ENCODE data around the gene LRRC28. TPM values are rescaled to one million over a fixed set of nuclear protein-coding genes. Genes with fewer than 3 reads are reported as not detected.

LRRC28 gene
- total RNA-seq, 4 donors from 2014 or later = 56.5 to 82.7 (median 64.2) TPM

DNA sequence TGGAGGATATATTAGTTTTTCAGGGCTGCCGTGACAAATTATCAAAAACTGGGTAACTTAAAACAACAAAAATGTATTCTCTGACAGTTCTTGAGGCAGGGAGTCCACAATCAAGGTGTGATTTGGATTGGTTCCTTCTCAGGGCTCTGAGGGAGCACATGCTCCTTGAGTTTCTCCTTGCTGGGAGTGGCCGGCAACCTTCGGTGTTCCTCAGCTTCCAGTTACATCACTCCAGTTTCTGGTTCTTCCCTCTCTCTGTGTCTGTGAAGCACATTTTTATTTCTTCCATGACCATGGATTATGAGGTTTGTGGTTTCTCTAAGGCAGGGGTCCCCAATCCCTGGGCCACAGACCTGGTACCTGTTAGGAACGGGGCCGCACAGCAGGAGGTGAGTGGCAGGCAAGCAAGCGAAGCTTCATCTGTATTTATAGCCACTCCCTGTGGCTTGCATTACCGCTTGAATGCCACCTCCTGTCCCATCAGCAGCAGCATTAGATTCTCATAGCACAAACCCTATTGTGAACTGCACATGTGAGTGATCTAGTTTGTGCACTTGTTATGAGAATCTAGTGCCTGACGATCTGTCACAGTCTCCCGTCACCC lies 24.3 kb downstream of the LRRC28 start:
- TF ChIP-seq POLR2A (IDR thresholded peaks at IDR 0.05) (no peak), EP300 (IDR thresholded peaks at IDR 0.05; ENCODE audit: low read depth) (no peak), POLR2AphosphoS5 (IDR thresholded peaks at IDR 0.05) (no peak)
- TF ChIP-seq, protein P1, sequence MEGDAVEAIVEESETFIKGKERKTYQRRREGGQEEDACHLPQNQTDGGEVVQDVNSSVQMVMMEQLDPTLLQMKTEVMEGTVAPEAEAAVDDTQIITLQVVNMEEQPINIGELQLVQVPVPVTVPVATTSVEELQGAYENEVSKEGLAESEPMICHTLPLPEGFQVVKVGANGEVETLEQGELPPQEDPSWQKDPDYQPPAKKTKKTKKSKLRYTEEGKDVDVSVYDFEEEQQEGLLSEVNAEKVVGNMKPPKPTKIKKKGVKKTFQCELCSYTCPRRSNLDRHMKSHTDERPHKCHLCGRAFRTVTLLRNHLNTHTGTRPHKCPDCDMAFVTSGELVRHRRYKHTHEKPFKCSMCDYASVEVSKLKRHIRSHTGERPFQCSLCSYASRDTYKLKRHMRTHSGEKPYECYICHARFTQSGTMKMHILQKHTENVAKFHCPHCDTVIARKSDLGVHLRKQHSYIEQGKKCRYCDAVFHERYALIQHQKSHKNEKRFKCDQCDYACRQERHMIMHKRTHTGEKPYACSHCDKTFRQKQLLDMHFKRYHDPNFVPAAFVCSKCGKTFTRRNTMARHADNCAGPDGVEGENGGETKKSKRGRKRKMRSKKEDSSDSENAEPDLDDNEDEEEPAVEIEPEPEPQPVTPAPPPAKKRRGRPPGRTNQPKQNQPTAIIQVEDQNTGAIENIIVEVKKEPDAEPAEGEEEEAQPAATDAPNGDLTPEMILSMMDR (IDR thresholded peaks at IDR 0.05) = no peak
- Histone ChIP-seq H3K9me3 (no peaks in the 10 kb centered on the region), H3K27me3 (no peaks in the 10 kb centered on the region), H3K36me3 (no peaks in the 10 kb centered on the region), H3K4me3 (no peak overlapping the region), H3K27ac (no peak overlapping the region), H3K4me1 (no peaks in the 10 kb centered on the region)
- WGBS, 2 donors (ENCODE audit: low coverage in 1 of 2) = 91 to 100% methylated on average over 5 to 9 of the region's 9 CpGs
- intact Hi-C loops (cut with DNase I; ENCODE audit: low total_unique reads) (no loop called here), in situ Hi-C loops (cut with MboI; ENCODE audit: low pct_ligation_motif_present in 1 of 4, low pct_unique_long_range_greater_than_20kb in 1 of 4, low sequenced_read_pairs in 3 of 4) (loop anchor here in 2 of 4 donors (25.0 kb wide), 1 partner anchor 437 kb away; no protein-coding TSS in a partner anchor)
- DNase-seq = no peak

DNA sequence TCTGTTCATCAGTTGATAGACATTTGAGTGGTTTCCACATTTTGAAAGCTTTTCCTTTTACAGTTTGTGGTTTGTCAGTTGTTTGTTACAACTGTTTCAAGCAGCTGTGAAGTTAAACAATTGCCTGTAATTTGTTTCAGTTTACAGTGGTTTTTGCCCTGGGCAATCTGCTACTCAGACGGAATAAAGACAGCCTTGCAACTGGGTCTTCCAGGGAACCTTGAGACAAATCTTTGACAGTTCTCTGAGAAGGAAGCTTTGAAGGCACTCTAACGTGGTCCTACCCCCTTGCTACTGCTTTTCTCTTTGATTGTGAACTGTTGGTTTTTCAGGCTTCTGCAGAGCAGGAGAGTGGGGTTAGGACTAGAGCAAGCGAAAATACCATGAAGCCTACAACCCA lies 28.0 kb downstream of the LRRC28 start:
- Histone ChIP-seq H3K27me3 (no peaks in the 10 kb centered on the region), H3K9me3 (no peaks in the 10 kb centered on the region), H3K4me3 (no peak overlapping the region), H3K27ac (no peak overlapping the region), H3K36me3 (no peaks in the 10 kb centered on the region), H3K4me1 (no peaks in the 10 kb centered on the region)
- no peak for DNase-seq
- TF ChIP-seq POLR2A (IDR thresholded peaks at IDR 0.05) = no peak
- TF ChIP-seq, protein P1 (IDR thresholded peaks at IDR 0.05) = no peak
- in situ Hi-C loops (cut with MboI; ENCODE audit: low pct_ligation_motif_present in 1 of 4, low pct_unique_long_range_greater_than_20kb in 1 of 4, low sequenced_read_pairs in 3 of 4) (loop anchor here in 2 of 4 donors (25.0 kb wide), 1 partner anchor 433 kb away; no protein-coding TSS in a partner anchor), intact Hi-C loops (cut with DNase I; ENCODE audit: low total_unique reads) (no loop called here)
- WGBS, 2 donors (ENCODE audit: low coverage in 1 of 2) = 80 to 86% methylated on average over 1 to 3 of the region's 3 CpGs

- DNase-seq = no peak
- TF ChIP-seq, protein P1 (IDR thresholded peaks at IDR 0.05) = no peak
- TF ChIP-seq POLR2AphosphoS5 (IDR thresholded peaks at IDR 0.05) (no peak), POLR2A (IDR thresholded peaks at IDR 0.05) (no peak), EP300 (IDR thresholded peaks at IDR 0.05; ENCODE audit: low read depth) (no peak)
- intact Hi-C loops (cut with DNase I; ENCODE audit: low total_unique reads) (no loop called here), in situ Hi-C loops (cut with MboI; ENCODE audit: low pct_ligation_motif_present in 1 of 4, low pct_unique_long_range_greater_than_20kb in 1 of 4, low sequenced_read_pairs in 3 of 4) (loop anchor here (10.0 to 25.0 kb wide), 2 partner anchors 425 to 432 kb away; no protein-coding TSS in a partner anchor)
- 91 to 96% methylated on average over 3 of the region's 3 CpGs for WGBS, 2 donors (ENCODE audit: low coverage in 1 of 2)
- Histone ChIP-seq H3K9me3 (no peaks in the 10 kb centered on the region), H3K4me1 (no peaks in the 10 kb centered on the region), H3K27ac (no peak overlapping the region), H3K4me3 (no peak overlapping the region), H3K36me3 (no peaks in the 10 kb centered on the region), H3K27me3 (no peaks in the 10 kb centered on the region)
These were observed 28.5 kb downstream of the LRRC28 start for GRCh38 chr15:99279827-99280226.

DNA sequence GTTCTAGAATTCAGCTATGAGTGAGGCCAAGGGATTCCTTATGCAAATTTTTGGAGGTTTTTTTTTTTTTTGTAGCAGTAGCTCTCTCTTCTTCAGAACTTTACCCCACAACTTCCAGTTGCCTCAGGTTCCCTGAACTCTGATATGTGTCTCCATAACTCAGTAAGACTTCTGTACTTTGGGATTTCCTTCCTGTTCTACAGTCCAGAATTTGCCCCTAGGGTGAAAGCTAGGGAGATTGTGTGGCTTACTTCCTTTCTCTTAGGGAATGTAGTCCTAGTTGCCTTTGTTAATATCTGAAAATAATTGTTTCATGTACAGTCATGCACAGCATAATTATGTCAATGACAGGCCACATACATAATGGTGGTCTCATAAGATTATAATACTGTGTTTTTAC lies 30.8 kb downstream of the LRRC28 start:
- in situ Hi-C loops (cut with MboI; ENCODE audit: low pct_ligation_motif_present in 1 of 4, low pct_unique_long_range_greater_than_20kb in 1 of 4, low sequenced_read_pairs in 3 of 4) = loop anchor here (10.0 to 25.0 kb wide), 2 partner anchors 423 to 430 kb away; no protein-coding TSS in a partner anchor
- no peaks in the 10 kb centered on the region for H3K9me3 ChIP-seq
- TF ChIP-seq EP300 (IDR thresholded peaks at IDR 0.05; ENCODE audit: low read depth) (no peak), POLR2AphosphoS5 (IDR thresholded peaks at IDR 0.05) (no peak), POLR2A (IDR thresholded peaks at IDR 0.05) (no peak)
- TF ChIP-seq, protein P1 (IDR thresholded peaks at IDR 0.05) = no peak
- no peaks in the 10 kb centered on the region for H3K36me3 ChIP-seq
- no peak overlapping the region for H3K27ac ChIP-seq
- H3K4me1 ChIP-seq = peaks cover 0 to 4% (median 0%) of the 10 kb centered on the region in 4 donors
- no peak overlapping the region for H3K4me3 ChIP-seq
- DNase-seq = no peak
- intact Hi-C loops (cut with DNase I; ENCODE audit: low total_unique reads) = no loop called here
- H3K27me3 ChIP-seq = no peaks in the 10 kb centered on the region
